HuH-7 (cell line): ENCODE data around the gene SLC39A9.
A peak's percentile ranks its signal among the peaks of the same experiment; 100 is the strongest.

Experiments used
- DNase-seq: peaks from one replicate; pipeline ENCODE4 v3.0.0; 2011; ENCODE audit warnings: low spot score

The SLC39A9 gene

GRCh38 chr14:69424149-69424923 is 25.8 kb downstream of the SLC39A9 start:
- no peak for DNase-seq

- DNase-seq, result no peak
These were observed 29.1 kb downstream of the SLC39A9 start for GRCh38 chr14:69427596-69427995.

- DNase-seq, result no peak
These were observed 30.0 kb downstream of the SLC39A9 start for GRCh38 chr14:69428289-69428998.

- no peak for DNase-seq
These were observed 31.2 kb downstream of the SLC39A9 start for GRCh38 chr14:69429643-69430042.

GRCh38 chr14:69430306-69430939 is 31.9 kb downstream of the SLC39A9 start:
- DNase-seq, result no peak

GRCh38 chr14:69432364-69432763 is 33.9 kb downstream of the SLC39A9 start:
- DNase-seq, result no peak

GRCh38 chr14:69439521-69440270 is 41.2 kb downstream of the SLC39A9 start:
- no peak for DNase-seq

- no peak for DNase-seq
These were observed 43.5 kb downstream of the SLC39A9 start for GRCh38 chr14:69441948-69442347.

- no peak for DNase-seq
These were observed 44.9 kb downstream of the SLC39A9 start for GRCh38 chr14:69443296-69443805.

GRCh38 chr14:69449216-69449615 is 50.7 kb downstream of the SLC39A9 start:
- DNase-seq, result no peak

- DNase-seq, result no peak
These were observed 53.4 kb downstream of the SLC39A9 start for GRCh38 chr14:69451941-69452340.

- no peak for DNase-seq
These were observed 59.9 kb downstream of the SLC39A9 start for GRCh38 chr14:69458350-69458749.

- DNase-seq, result no peak
These were observed 60.6 kb downstream of the SLC39A9 start for GRCh38 chr14:69459122-69459521.

GRCh38 chr14:69460093-69460701 is 61.7 kb downstream of the SLC39A9 start:
- peak; percentile 44 for DNase-seq

- DNase-seq, result no peak
These were observed 65.9 kb downstream of the SLC39A9 start for GRCh38 chr14:69464379-69464778.

- DNase-seq, result no peak
These were observed 66.3 kb downstream of the SLC39A9 start for GRCh38 chr14:69464829-69465228.

- no peak for DNase-seq
These were observed 70.5 kb downstream of the SLC39A9 start for GRCh38 chr14:69468949-69469348.

- no peak for DNase-seq
These were observed 72.9 kb downstream of the SLC39A9 start for GRCh38 chr14:69471436-69471835.

GRCh38 chr14:69471916-69472315 is 73.4 kb downstream of the SLC39A9 start:
- no peak for DNase-seq

GRCh38 chr14:69473260-69473659 is 74.8 kb downstream of the SLC39A9 start:
- DNase-seq, result no peak

- no peak for DNase-seq
These were observed 75.5 kb downstream of the SLC39A9 start for GRCh38 chr14:69473946-69474345.
